DMS53 (cell line): ENCODE measurements around the gene SHROOM3.
A peak's percentile ranks its signal among the peaks of the same experiment; 100 is the strongest.
"Not testable (repeated sequence)": the region's sequence is repeated elsewhere in the genome, so short reads cannot be mapped to it uniquely, and the experiment has no call there.

Source experiments
- DNase-seq: peaks from one replicate; lab custom pipeline; 2025; lab: John Stamatoyannopoulos, UW

The SHROOM3 gene

DNA sequence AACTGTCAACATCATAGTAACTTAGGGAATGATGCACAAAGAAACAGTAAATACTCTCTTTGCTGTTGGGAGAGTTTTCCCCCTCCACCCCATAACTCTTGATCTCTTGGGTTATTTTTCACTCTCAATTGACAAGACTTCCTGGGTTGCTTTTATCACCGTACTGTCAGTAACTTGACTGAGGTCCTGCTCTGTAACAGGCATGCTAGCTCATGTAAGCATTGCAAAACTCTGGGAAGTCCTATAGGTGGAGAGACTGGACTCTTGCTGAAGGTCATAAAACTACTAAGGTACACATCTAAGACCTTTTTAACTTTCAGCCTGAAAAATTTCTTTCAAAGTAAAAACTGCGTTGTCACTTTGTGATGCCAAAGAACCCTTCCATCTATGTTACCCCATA, 10.9 kb downstream of the SHROOM3 start:
- no peak for DNase-seq

DNA sequence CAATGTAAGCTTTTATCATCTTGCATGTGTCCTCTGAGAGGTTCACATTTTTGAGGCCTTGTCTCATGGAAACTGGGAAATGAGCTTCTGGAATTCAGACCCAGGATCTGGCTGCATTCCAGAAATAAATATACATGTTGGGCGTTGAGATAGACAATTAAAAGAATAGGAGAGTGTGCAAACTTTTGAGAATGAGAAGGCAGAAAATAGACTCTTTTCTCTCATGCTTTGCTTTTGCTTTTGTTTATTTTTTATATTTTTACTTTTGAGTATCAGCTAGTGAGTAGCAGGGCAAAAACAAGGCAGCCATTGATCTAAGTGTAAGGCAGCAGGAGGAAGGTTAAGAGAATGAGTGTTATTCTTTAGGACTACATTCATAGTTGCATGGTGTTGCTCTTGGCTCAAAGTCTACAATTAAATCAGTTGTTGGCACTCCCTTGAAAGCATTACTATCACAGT, 12.4 kb downstream of the SHROOM3 start:
- no peak for DNase-seq

DNA sequence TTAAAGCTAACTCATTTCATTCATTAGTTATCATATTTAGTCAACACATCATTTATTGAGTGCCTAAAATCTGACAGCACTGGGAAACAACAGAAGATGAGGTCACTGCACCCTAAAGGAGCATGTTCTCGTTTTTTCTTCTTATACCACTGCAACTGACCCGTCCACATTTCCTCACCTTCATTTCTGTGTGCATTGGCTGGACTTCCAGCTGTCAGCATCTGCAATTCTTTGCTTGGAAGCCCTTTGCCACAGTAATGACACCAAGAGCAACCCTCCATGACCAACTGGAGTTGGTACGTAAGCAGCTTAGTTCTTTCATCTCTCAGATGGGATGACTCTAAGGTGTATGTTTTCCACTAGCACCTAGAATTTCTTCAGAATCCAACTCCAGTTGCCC, 13.2 kb downstream of the SHROOM3 start:
- no peak for DNase-seq

- DNase-seq = no peak
Measured at GRCh38 chr4:76449362-76449767, 14.3 kb downstream of the SHROOM3 start.

DNA sequence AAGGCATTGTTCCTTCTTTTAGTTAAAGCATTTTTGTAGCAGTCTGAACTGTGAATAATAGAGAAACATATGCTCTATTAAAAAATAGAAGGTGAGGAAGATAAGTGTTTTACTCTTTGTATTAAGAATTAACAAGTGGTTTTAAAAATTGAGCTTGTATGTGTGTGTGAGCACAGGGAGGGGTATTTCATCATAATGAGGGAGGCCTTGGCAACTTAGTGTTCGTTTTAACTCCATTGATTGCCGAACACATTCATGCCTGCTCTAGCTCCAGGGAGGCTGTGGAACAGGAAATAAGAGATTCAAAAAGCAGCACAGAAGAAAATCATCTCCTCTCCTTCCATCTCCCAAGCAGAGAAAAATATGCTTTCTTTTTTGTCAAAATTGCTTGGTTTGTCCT, 14.8 kb downstream of the SHROOM3 start:
- no peak for DNase-seq

DNA sequence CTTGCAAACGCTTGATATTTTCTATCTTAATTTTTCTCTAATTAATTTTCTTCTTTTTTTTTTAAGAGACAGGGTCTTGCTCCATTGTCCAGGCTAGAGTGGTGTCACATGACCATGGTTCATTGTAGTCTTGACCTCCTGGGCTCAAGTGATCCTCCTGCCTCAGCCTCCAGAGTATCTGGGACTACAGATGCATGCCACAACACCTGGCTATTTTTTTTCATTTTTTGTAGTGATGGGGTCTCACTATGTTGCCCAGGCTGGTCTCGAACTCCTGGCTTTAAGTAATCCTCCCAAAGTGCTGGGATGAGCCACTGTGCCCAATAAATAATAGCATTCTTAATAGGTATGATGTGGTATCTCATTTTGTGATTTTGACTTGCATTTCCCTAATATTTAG, 18.2 kb downstream of the SHROOM3 start:
- no peak for DNase-seq

GRCh38 chr4:76454073-76454472, 19.0 kb downstream of the SHROOM3 start:
- not testable (repeated sequence) for DNase-seq

GRCh38 chr4:76457885-76458284, 22.9 kb downstream of the SHROOM3 start:
- DNase-seq = no peak

DNA sequence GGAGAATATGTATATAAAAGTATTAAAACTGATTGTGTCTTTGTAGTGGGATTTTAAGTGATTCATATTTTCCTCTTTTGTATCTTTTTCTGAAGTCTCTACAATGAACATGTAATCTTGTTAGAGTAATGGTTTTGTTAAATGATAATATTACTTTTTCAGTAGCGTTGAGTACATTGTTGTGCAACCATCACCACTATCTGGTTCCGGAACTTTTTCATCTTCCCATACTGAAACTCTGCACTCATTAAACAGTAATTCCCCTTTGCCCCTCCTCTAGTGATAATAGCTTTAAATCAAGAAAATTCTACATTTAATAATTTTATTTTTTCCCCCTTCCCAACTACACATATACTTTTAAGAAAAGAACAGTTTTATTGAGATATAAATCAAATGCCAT, 23.3 kb downstream of the SHROOM3 start:
- DNase-seq = no peak

DNA sequence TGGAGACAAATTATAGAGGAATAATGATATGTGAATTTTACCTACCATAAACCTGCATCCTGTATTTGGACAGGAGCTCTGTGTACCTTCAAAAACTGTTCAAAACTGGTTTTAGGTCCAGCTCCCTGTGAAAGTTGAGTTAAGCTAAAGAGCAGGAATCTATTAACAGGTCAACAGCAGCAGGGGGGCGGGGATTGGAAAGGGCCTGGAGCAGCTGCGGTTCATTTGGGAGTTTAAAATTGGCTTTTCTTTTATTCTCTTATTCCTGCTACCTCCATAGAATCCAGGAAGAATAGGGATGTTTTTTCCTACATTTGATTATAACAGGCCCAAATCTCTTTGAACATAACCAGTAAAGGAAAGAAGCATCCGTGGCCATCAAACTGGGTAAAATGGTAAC, 23.8 kb downstream of the SHROOM3 start:
- no peak for DNase-seq

DNA sequence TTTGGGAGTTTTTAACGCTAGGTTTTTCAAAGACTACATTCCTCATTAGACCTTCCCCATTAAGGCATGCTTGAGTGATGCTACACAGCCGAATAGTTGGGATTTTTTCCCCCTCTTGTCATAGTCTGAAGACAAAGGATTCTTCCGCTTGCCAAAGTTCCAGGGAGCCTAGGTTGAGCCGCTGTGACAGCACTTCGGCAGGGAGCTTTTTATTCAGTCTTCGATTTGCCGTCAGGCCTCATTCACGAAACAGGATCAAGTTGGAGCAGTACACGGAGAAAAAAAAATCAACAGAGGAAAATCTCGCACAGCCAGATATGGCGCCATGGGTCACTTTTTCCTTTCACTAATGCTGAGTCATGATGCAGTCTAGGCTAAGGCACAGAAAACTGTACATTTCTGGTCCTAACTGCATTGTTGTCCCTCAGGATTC, 24.3 kb downstream of the SHROOM3 start:
- no peak for DNase-seq

DNA sequence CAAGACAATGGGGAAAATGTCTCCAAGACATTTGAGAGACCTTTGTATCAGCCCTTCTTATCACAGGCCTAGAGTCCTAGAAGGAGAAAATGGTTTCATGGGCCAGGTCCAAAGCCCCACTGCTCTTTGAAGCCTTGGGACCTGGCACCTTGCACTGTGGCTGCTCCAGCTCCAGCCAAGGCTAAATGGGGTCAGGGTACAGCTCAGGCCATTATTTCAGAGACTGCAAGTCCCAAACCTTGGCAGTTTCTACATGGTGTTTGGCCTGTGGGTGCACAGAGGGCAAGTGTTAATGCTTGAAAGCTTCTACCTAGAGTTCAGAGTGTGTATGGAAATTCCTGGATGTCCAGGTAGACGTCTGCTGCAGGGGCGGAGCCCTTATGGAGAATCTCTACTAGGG, 28.5 kb downstream of the SHROOM3 start:
- DNase-seq = no peak

DNA sequence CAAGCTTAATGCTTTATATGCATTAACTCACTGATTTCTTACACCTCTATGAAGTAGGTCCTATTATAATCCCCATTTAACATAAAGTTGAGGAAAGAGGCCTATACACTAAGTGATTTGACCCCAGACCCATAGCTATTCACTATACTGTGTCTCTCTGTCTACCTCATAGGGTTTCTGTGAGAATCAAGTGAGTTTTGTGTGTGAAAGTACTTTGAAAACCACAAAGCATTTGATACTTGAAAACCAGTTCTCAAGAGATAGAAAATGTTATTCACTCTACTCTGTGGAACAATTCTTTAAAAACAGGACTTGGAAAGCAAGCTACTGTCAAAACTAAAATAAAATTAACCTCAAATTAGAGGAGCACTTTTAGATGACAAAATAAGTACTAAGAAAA, 35.0 kb downstream of the SHROOM3 start:
- no peak for DNase-seq

GRCh38 chr4:76470532-76470931, 35.5 kb downstream of the SHROOM3 start:
- DNase-seq = no peak

DNA sequence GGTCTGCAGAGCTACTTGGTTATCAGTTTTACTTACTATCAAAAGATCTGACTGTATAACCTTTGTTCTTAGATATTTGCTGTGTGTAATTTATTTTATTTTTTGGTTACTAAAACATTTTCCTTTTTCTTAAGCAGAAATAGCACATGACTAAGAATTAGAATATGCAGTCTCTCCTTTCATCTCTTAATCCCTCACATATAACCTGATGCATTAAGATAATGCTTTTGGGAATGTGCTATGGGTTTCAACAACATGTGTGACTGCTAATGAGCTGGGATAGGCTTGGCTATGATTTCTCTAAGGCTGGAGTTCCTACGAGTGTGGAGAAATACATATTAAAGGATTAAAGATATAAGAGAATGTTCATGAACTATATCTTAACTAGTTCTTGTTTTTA, 41.5 kb downstream of the SHROOM3 start:
- no peak for DNase-seq

DNA sequence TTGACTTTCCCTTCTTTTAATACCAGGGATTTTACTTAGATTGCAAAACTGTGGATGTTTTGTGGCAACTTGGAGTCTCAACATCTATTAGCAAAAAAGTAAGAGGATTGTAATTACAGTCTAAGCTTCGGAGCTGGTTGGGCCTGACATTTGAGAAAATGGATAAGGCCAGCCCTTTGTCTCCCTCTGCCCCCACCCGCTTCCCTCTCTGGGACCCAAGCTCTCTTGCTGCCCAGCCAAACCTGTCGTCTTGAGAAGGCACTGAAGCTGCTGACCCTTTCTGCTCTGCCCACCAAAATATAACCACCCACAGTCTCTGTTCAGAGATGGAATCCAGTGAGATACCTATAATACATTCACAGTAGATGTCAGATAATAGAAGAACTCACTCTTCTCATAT, 49.6 kb downstream of the SHROOM3 start:
- DNase-seq = no peak

GRCh38 chr4:76485450-76485849, 50.4 kb downstream of the SHROOM3 start:
- DNase-seq = peak; percentile 74

DNA sequence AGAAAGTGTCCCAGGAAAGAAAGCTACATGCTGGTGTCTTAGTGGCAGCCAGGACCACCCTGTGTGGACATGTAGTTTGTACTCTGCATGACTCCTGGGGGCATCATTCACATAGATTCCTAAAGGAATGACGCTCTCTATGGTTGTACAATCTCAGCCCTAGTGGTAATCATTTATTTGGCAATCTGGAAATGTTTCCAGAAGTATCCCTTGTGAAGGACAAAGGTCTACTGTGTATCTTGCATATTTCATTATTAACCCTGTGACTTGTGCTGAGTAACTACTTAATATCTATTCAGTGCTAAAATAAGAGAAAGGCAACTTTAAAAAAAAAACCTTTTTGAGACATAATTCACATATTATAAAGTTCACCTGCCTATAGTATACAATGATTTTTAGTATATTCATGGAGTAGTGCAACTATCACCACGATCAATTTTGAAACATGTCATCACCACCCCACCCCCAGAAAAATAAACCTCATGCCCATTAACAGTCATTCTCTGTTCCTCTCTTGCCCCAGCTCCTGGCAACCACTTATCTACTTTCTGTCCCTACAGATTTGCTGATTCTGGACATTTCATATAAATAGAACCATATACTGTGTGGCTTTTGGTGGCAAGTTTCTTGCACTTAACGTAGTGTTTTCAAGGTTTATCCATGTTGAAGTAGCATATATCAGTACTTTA, 51.7 kb downstream of the SHROOM3 start:
- DNase-seq = no peak

- DNase-seq = no peak
Measured at GRCh38 chr4:76487621-76488020, 52.6 kb downstream of the SHROOM3 start.

DNA sequence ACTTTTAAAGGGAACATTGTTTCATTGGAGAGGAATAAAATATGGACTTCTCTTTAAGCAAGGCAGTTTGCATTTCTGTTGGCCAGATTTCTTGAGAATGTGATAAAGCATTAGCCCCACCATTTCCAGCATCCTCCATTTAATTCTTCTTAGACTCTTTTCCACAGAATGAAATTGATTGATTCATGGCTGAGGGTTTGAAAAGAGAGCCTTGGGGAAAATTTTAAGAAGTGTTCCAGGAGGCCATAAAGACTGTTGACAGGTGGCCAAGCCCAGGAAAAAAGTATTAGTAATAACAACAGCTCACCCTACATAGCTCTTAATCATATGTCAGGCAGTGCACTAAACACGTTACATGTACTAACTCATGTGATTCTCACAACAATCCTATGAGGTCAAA, 53.4 kb downstream of the SHROOM3 start:
- no peak for DNase-seq

DNA sequence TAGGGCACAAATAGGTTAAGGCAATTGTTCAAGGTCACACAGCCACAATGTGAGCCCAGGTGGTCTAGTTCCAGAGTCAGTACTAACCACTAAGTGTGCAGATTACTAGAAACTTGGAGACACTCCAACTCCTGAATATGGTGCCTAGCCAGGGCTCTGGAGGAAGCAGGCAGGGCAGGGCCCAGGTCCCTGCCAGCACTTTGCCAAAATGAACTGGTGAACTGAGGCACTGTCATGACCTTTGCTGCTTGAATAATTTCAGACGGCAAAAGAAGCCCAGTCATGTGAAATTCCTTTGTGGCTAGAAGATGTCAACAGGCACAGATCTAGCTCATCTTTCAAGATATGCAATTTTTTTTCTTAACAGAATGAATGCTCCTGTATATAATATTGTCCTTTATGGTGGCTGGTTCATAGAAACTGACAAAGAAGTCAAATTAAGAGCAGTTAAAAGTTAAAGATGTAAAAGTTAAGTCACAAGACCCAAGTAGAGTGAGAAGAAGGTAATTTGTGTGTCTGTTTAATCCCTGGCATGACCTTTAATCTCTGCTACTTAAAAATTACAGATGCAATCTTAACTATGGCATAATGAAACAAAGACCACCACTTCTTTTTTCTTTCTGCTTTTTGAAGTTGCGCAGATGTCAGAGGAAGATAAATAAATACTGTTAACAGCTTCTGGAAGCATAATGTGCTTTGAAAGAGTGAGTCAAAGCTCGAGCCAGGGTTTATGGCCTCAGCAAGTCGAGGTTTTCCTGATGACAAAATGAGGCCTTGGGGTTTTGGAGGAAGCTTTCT, 54.1 kb downstream of the SHROOM3 start:
- no peak for DNase-seq

- no peak for DNase-seq
Measured at GRCh38 chr4:76489686-76490161, 54.7 kb downstream of the SHROOM3 start.

- no peak for DNase-seq
Measured at GRCh38 chr4:76492055-76492454, 57.0 kb downstream of the SHROOM3 start.
